HepG2 (cell line): ENCODE data around the gene IL10.

Experiments
- ARNTL ChIP-seq: sonication (generic); formaldehyde crosslinking; IDR thresholded peaks from 2 replicates; pipeline ENCODE4 v1.4.0; 2020; ENCODE audit warnings: mild to moderate bottlenecking, missing genetic modification reagents
- CTCF ChIP-seq: sonication (generic); formaldehyde crosslinking; IDR thresholded peaks from 2 replicates; pipeline ENCODE4 v1.5.0; 2020; ENCODE audit warnings: mild to moderate bottlenecking, missing genetic modification reagents, moderate library complexity
- DPF2 ChIP-seq: sonication (generic); formaldehyde crosslinking; IDR thresholded peaks from 2 replicates; pipeline ENCODE4 v1.4.0; 2020; ENCODE audit warnings: mild to moderate bottlenecking, low read depth, missing genetic modification reagents, borderline replicate concordance
- HNRNPK ChIP-seq: fragments of 200-400 bp; formaldehyde crosslinking; IDR thresholded peaks from 2 replicates; pipeline ENCODE4 v1.6.1; 2018; ENCODE audit warnings: low read length, low read depth, moderate library complexity, mild to moderate bottlenecking; ENCODE audit not compliant: poor library complexity, severe bottlenecking
- POLR2A ChIP-seq, 2 experiments: IDR thresholded peaks; 2 replicates each; pipeline ENCODE4 v1.6.1; 2011; ENCODE audit warnings: low read depth in 2 of 2, low read length in 2 of 2, mild to moderate bottlenecking in 1 of 2, moderate library complexity in 1 of 2; ENCODE audit not compliant: insufficient read depth in 1 of 2
- POLR2AphosphoS5 ChIP-seq: IDR thresholded peaks from 2 replicates; pipeline ENCODE4 v1.6.1; 2012; ENCODE audit warnings: low read depth, low read length
- RARG ChIP-seq: sonication (generic); formaldehyde crosslinking; IDR thresholded peaks from 2 replicates; pipeline ENCODE4 v1.4.0; 2020; ENCODE audit warnings: low read depth, mild to moderate bottlenecking, missing genetic modification reagents
- RFX1 ChIP-seq: fragments of 450-650 bp; IDR thresholded peaks from 2 replicates; pipeline ENCODE4 v1.6.1; 2017
- WIZ ChIP-seq: sonication (generic); formaldehyde crosslinking; IDR thresholded peaks from 2 replicates; pipeline ENCODE4 v1.5.1; 2020; ENCODE audit warnings: mild to moderate bottlenecking, missing genetic modification reagents
- ZBTB3 ChIP-seq: sonication (generic); formaldehyde crosslinking; IDR thresholded peaks from 2 replicates; pipeline ENCODE4 v1.4.0; 2020; ENCODE audit warnings: low read depth, mild to moderate bottlenecking, moderate library complexity, missing genetic modification reagents, borderline replicate concordance
- ZNF24 ChIP-seq: fragments of 450-650 bp; IDR thresholded peaks from 2 replicates; pipeline ENCODE4 v1.6.1; 2017; ENCODE audit warnings: antibody characterized with exemption, mild to moderate bottlenecking
- TF ChIP-seq, protein P1 (sequence below): sonication (generic); formaldehyde crosslinking; IDR thresholded peaks from 2 replicates; pipeline ENCODE4 v1.4.0; 2020; ENCODE audit warnings: missing genetic modification reagents, borderline replicate concordance

DNA sequence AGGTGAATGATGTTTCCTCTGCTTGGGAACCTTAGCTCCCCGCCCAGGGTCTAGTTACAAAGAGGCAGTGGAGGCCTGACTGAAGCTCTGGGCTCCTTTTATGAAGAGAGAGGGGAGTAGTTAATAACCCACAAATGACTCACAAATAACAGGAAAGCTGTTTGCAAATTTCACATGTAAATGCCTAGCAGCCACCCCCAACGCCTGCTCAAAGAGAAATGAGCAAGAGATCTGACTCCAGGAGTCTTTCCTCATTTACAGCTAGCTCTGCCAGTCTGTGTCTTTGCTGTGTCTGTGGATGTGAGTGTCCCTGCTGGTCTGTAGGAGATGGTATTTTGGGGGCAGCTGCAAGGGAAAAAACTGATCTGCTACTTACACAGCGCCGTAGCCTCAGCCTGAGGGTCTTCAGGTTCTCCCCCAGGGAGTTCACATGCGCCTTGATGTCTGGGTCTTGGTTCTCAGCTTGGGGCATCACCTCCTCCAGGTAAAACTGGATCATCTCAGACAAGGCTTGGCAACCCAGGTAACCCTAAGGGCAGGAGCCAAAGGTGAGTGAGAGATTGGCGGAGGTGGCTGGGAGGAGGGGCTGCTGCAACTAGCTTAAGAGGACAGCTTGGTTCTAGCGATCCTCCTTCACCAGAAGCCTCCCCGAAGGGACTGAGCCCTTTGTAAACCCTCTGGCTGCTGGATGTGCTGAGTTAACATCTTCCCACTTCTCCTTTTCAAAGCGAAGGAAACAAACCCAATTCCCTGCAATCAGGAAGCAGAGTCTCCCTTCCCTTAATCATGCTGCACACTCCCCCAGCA is 1.6 kb downstream of the IL10 start, which contains the start of gene IL19:
- TF ChIP-seq DPF2 (CRISPR knock-in tag) (no peak), CTCF (CRISPR knock-in tag) (no peak), WIZ (CRISPR knock-in tag) (no peak), POLR2AphosphoS5 (no peak), RFX1 (no peak), ARNTL (CRISPR knock-in tag) (no peak), ZBTB3 (CRISPR knock-in tag) (no peak), HNRNPK (no peak), POLR2A (IDR thresholded peaks at IDR 0.05; ENCODE audit: insufficient read depth in 1 of 2, low read depth in 2 of 2, low read length in 2 of 2) (no peak), ZNF24 (no peak), RARG (CRISPR knock-in tag) (no peak)
- TF ChIP-seq, protein P1, sequence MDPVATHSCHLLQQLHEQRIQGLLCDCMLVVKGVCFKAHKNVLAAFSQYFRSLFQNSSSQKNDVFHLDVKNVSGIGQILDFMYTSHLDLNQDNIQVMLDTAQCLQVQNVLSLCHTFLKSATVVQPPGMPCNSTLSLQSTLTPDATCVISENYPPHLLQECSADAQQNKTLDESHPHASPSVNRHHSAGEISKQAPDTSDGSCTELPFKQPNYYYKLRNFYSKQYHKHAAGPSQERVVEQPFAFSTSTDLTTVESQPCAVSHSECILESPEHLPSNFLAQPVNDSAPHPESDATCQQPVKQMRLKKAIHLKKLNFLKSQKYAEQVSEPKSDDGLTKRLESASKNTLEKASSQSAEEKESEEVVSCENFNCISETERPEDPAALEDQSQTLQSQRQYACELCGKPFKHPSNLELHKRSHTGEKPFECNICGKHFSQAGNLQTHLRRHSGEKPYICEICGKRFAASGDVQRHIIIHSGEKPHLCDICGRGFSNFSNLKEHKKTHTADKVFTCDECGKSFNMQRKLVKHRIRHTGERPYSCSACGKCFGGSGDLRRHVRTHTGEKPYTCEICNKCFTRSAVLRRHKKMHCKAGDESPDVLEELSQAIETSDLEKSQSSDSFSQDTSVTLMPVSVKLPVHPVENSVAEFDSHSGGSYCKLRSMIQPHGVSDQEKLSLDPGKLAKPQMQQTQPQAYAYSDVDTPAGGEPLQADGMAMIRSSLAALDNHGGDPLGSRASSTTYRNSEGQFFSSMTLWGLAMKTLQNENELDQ (CRISPR knock-in tag): no peak
